HCT116 (cell line): ENCODE results near the gene ARHGEF1. TPM values are rescaled to one million over a fixed set of nuclear protein-coding genes. Genes with fewer than 3 reads are reported as not detected.

Experiments used
- ATAC-seq: fragments of 200-7000 bp; cut with Tn5 transposase; 2 replicates; pipeline ENCODE4 v1.9.1; 2020; ENCODE audit warnings: mild to moderate bottlenecking, moderate library complexity
- BruUV-seq: library from RNA; stranded (reverse); fragments of 400-500 nt; replicated peaks from 2 replicates; lab custom pipeline; 2021; lab: Mats Ljungman, UMichigan
- CTCF ChIA-PET: fragments of 300-600 bp; sonication (Branson Sonifier 250); formaldehyde crosslinking; loops from one replicate; lab custom pipeline; 2021; ENCODE audit warnings: antibody characterized with exemption; lab: Charles Lee
- POLR2A ChIA-PET: fragments of 300-600, 350-600 bp; sonication (Branson Sonifier 250); formaldehyde crosslinking; loops from one replicate; lab custom pipeline; 2021; ENCODE audit warnings: antibody characterized with exemption; lab: Charles Lee
- RAD21 ChIA-PET, 2 experiments: fragments of 300-600 bp; sonication (Branson Sonifier 250); formaldehyde crosslinking; loops; one replicate each; lab custom pipeline; 2023; ENCODE audit warnings: low total read pairs in 2 of 2; ENCODE audit not compliant: uncharacterized antibody in 2 of 2, unreplicated experiment in 2 of 2, low non-redundant PET in 1 of 2; lab: Charles Lee
- DNase-seq: peaks from one replicate; pipeline ENCODE4 v3.0.0-alpha.2; 2010; ENCODE audit warnings: low read depth, low spot score
- H2AFZ ChIP-seq: fragments of 200-600 bp; shearing (Covaris generic), sonication (generic); 2 replicates; pipeline ENCODE4 v1.6.1; 2017; ENCODE audit warnings: low read depth, mixed run types, mixed read lengths, antibody characterized with exemption, low read length; ENCODE audit not compliant: poor library complexity, severe bottlenecking
- H3K27ac ChIP-seq: 2 replicates; pipeline ENCODE4 v1.5.1; 2012; ENCODE audit warnings: low read depth, low read length
- H3K27me3 ChIP-seq: fragments of 200-600 bp; sonication (generic); 2 replicates; pipeline ENCODE4 v1.6.1; 2016; ENCODE audit warnings: mixed run types, low read length, mixed read lengths; ENCODE audit not compliant: insufficient read depth
- H3K36me3 ChIP-seq, 2 experiments: fragments of 200-500 bp in 1 of 2; fragments of 200-600 bp in 1 of 2; sonication (Bioruptor generic) in 1 of 2; sonication (generic) in 1 of 2; 2 replicates each; pipeline versions ENCODE4 v1.5.1 to v1.6.1; 2014 to 2016; ENCODE audit warnings: low read length in 2 of 2, inconsistent platforms in 1 of 2, mixed read lengths in 1 of 2, mixed run types in 1 of 2; ENCODE audit not compliant: insufficient read depth in 2 of 2, control insufficient read depth in 1 of 2
- H3K4me1 ChIP-seq, 2 experiments: fragments of 200-600 bp in 1 of 2; sonication (generic) in 1 of 2; 2 replicates each; pipeline versions ENCODE4 v1.5.1 to v1.6.1; 2012 to 2017; ENCODE audit warnings: low read length in 2 of 2, inconsistent platforms in 1 of 2, mild to moderate bottlenecking in 1 of 2, mixed read lengths in 1 of 2, mixed run types in 1 of 2, moderate library complexity in 1 of 2; ENCODE audit not compliant: insufficient read depth in 2 of 2, control insufficient read depth in 1 of 2
- H3K4me2 ChIP-seq: fragments of 200-600 bp; sonication (generic); 2 replicates; pipeline ENCODE4 v1.6.1; 2017; ENCODE audit warnings: mixed run types, low read length, mixed read lengths
- H3K4me3 ChIP-seq, 2 experiments: fragments of 200-600 bp in 1 of 2; sonication (generic) in 1 of 2; replicated peaks in 1 of 2; 2 replicates each; pipeline ENCODE4 v1.5.1; 2011 to 2016; ENCODE audit warnings: low read length in 2 of 2, control low read depth in 1 of 2, low read depth in 1 of 2, mild to moderate bottlenecking in 1 of 2, mixed read lengths in 1 of 2, mixed run types in 1 of 2
- H3K79me2 ChIP-seq: fragments of 200-600 bp; sonication (generic); 2 replicates; pipeline ENCODE4 v1.6.1; 2017; ENCODE audit warnings: mild to moderate bottlenecking, mixed run types, low read length, moderate library complexity, mixed read lengths; ENCODE audit not compliant: insufficient read depth
- H3K9ac ChIP-seq: fragments of 200-600 bp; sonication (generic); 2 replicates; pipeline ENCODE4 v1.6.1; 2016; ENCODE audit warnings: low read length, mixed read lengths
- H3K9me2 ChIP-seq: fragments of 200-600 bp; sonication (generic), shearing (Covaris generic); 2 replicates; pipeline ENCODE4 v1.6.1; 2017; ENCODE audit warnings: mixed run types, mild to moderate bottlenecking, moderate library complexity; ENCODE audit not compliant: insufficient read depth
- H3K9me3 ChIP-seq, 2 experiments: fragments of 200-500 bp in 1 of 2; fragments of 200-600 bp in 1 of 2; sonication (Bioruptor generic) in 1 of 2; sonication (generic) in 1 of 2; 2 replicates each; pipeline ENCODE4 v1.6.1; 2014 to 2017; ENCODE audit warnings: low read length in 2 of 2, mixed read lengths in 2 of 2, inconsistent platforms in 1 of 2, low read depth in 1 of 2, mild to moderate bottlenecking in 1 of 2, mixed run types in 1 of 2, moderate library complexity in 1 of 2; ENCODE audit not compliant: control insufficient read depth in 1 of 2, insufficient read depth in 1 of 2
- H4K20me1 ChIP-seq: fragments of 200-600 bp; sonication (generic), shearing (Covaris generic); 2 replicates; pipeline ENCODE4 v1.6.1; 2017; ENCODE audit warnings: mixed run types, mild to moderate bottlenecking, moderate library complexity; ENCODE audit not compliant: insufficient read depth
- CBX3 ChIP-seq: IDR thresholded peaks from 2 replicates; pipeline ENCODE4 v1.6.1; 2012; ENCODE audit warnings: low read depth
- CEBPB ChIP-seq: IDR thresholded peaks from 2 replicates; pipeline ENCODE4 v1.6.1; 2012; ENCODE audit warnings: low read depth
- EZH2 ChIP-seq: fragments of 200-600 bp; sonication (generic); IDR thresholded peaks from 2 replicates; pipeline ENCODE4 v1.6.1; 2017; ENCODE audit warnings: antibody characterized with exemption, mixed run types
- FOSL1 ChIP-seq: IDR thresholded peaks from 2 replicates; pipeline ENCODE4 v1.6.1; 2012; ENCODE audit warnings: low read depth
- JUND ChIP-seq: IDR thresholded peaks from 2 replicates; pipeline ENCODE4 v1.6.1; 2012
- MAX ChIP-seq: IDR thresholded peaks from 2 replicates; pipeline ENCODE4 v1.6.1; 2012
- POLR2A ChIP-seq: IDR thresholded peaks from 2 replicates; pipeline ENCODE4 v1.7.0; 2011; ENCODE audit warnings: borderline replicate concordance; ENCODE audit not compliant: insufficient read depth, insufficient read length; ENCODE audit errors: extremely low read depth
- POLR2AphosphoS5 ChIP-seq: IDR thresholded peaks from 2 replicates; pipeline ENCODE4 v1.6.1; 2011; ENCODE audit warnings: mild to moderate bottlenecking, low read depth, low read length, moderate library complexity
- RAD21 ChIP-seq: IDR thresholded peaks from 2 replicates; pipeline ENCODE4 v1.6.1; 2012; ENCODE audit warnings: low read depth, mild to moderate bottlenecking
- SP1 ChIP-seq: IDR thresholded peaks from 2 replicates; pipeline ENCODE4 v1.6.1; 2012; ENCODE audit warnings: low read depth
- SRF ChIP-seq: IDR thresholded peaks from 2 replicates; pipeline ENCODE4 v1.6.1; 2012; ENCODE audit warnings: low read depth
- TCF7L2 ChIP-seq: IDR thresholded peaks from 2 replicates; pipeline ENCODE4 v1.7.0; 2011; ENCODE audit warnings: borderline replicate concordance, inconsistent platforms; ENCODE audit not compliant: insufficient read depth, insufficient read length; ENCODE audit errors: extremely low read depth
- YY1 ChIP-seq: IDR thresholded peaks from 2 replicates; pipeline ENCODE4 v1.6.1; 2011; ENCODE audit warnings: low read length, low read depth, moderate library complexity, mild to moderate bottlenecking; ENCODE audit not compliant: insufficient replicate concordance; ENCODE audit errors: extremely low read depth
- ZBTB33 ChIP-seq: IDR thresholded peaks from 2 replicates; pipeline ENCODE4 v1.6.1; 2011; ENCODE audit warnings: mild to moderate bottlenecking, low read length, moderate library complexity; ENCODE audit not compliant: insufficient replicate concordance; ENCODE audit errors: extremely low read depth
- ZFX ChIP-seq: fragments of 450-650 bp; IDR thresholded peaks from 2 replicates; pipeline ENCODE4 v1.6.1; 2017
- intact Hi-C: fragments of 100-400 bp; cut with micrococcal nuclease; formaldehyde crosslinking; loops from 2 replicates; pipeline ENCODE4 v1.10.0; 2022
- total RNA-seq: library from RNA; stranded (reverse); gene quantifications from one replicate; pipeline ENCODE4 v1.2.1, GENCODE V29; 2021; ENCODE audit not compliant: unreplicated experiment

Gene ARHGEF1
- total RNA-seq, 1 experiment from 2014 or later: 110 TPM

- Histone ChIP-seq H3K36me3 (no peaks in the 10 kb centered on the region), H3K9me3 (no peaks in the 10 kb centered on the region), H3K9me2 (no peaks in the 10 kb centered on the region), H2AFZ (no peak overlapping the region), H3K9ac (peak overlapping the region; percentile 93), H3K4me2 (peak overlapping the region; percentile 95), H3K4me1 (peaks cover 29 to 48% of the 10 kb centered on the region in 2 experiments), H4K20me1 (no peaks in the 10 kb centered on the region), H3K4me3 (peak overlapping the region; percentile 97), H3K27ac (peak overlapping the region; percentile 73), H3K79me2 (peaks cover 46% of the 10 kb centered on the region), H3K27me3 (no peaks in the 10 kb centered on the region)
- intact Hi-C loops: loop anchor here (5.0 kb wide), 1 partner anchor 44 kb away; the partner anchor contains the start of gene ERFL
- BruUV-seq: TSS peak; percentile 87
- RAD21 ChIA-PET: no interaction called here
- no peak for ATAC-seq
- CTCF ChIA-PET: interaction anchor here (1.5 to 2.3 kb wide), 2 partner anchors 10 to 75 kb away, joined by 3 to 14 read pairs; no protein-coding TSS in a partner anchor
- POLR2A ChIA-PET: interaction anchor here (4.2 kb wide), 1 partner anchor 23 kb away, joined by 18 read pairs; the partner anchor contains the start of gene RPS19
- no peak for DNase-seq
- TF ChIP-seq ZFX: peak; percentile 40; the same call in 1 of the 2 replicates
- TF ChIP-seq JUND: no peak
- TF ChIP-seq MAX: peak; percentile 57; the same call in 1 of the 2 replicates
- no peak for TF ChIP-seq FOSL1
Observed at GRCh38 chr19:41883463-41883820, 458 bp downstream of the ARHGEF1 start.

- Histone ChIP-seq H3K27ac (peak overlapping the region; percentile 73), H3K9me2 (no peaks in the 10 kb centered on the region), H3K9ac (peak overlapping the region; percentile 93), H3K4me1 (peaks cover 29 to 54% of the 10 kb centered on the region in 2 experiments), H4K20me1 (no peaks in the 10 kb centered on the region), H2AFZ (no peak overlapping the region), H3K9me3 (no peaks in the 10 kb centered on the region), H3K4me3 (peak overlapping the region; percentile 97), H3K4me2 (peak overlapping the region; percentile 95), H3K27me3 (no peaks in the 10 kb centered on the region), H3K36me3 (peaks cover 1 to 3% of the 10 kb centered on the region in 2 experiments; a peak in 3 of 4 replicates), H3K79me2 (peaks cover 50% of the 10 kb centered on the region)
- ChIA-PET POLR2A (interaction anchor here (0.6 to 4.2 kb wide), 9 partner anchors 12 to 755 kb away, joined by 3 to 18 read pairs (median 3); partner anchors contain the start of genes B9D2 and RPS19), CTCF (interaction anchor here (0.7 to 2.3 kb wide), 4 partner anchors 11 to 151 kb away, joined by 3 to 14 read pairs (median 4); no protein-coding TSS in a partner anchor), RAD21 (no interaction called here)
- ATAC-seq (peak; percentile 86), DNase-seq (peak; percentile 94)
- intact Hi-C loops: loop anchor here (2.0 to 5.0 kb wide), 2 partner anchors 43 to 75 kb away; partner anchors contain the start of genes ERFL and RABAC1
- TSS peak; percentile 45 for BruUV-seq
- TF ChIP-seq MAX (peak; percentile 55; the same call in 1 of the 2 replicates), CEBPB (no peak), SP1 (peak; percentile 55; the same call in 1 of the 2 replicates), YY1 (peak; percentile 84), RAD21 (no peak), JUND (no peak; the same call in 1 of the 2 replicates), POLR2AphosphoS5 (peak; percentile 91), EZH2 (no peak), ZFX (no peak), SRF (no peak), ZBTB33 (peak; percentile 63), POLR2A (peak; percentile 86), CBX3 (peak; percentile 48; the same call in 1 of the 2 replicates), TCF7L2 (peak; percentile 49), FOSL1 (no peak)
Observed at GRCh38 chr19:41883821-41884733, 1.1 kb downstream of the ARHGEF1 start.
